Osteocyte (in vitro differentiated cells): ENCODE results near the gene ERGIC1. TPM values are rescaled to one million over a fixed set of nuclear protein-coding genes. Genes with fewer than 3 reads are reported as not detected.
A peak's percentile ranks its signal among the peaks of the same experiment; 100 is the strongest.

ENCODE experiments used
- DNase-seq: peaks from one replicate; pipeline ENCODE4 v3.0.0; 2021; ENCODE audit warnings: mixed read lengths; ENCODE audit not compliant: unreplicated experiment; ENCODE audit errors: extremely low spot score
- H3K27ac Mint-ChIP-seq: one replicate; pipeline ENCODE4 v1.8.0; 2021; ENCODE audit warnings: mild to moderate bottlenecking, mixed read lengths; ENCODE audit not compliant: unreplicated experiment
- H3K27me3 Mint-ChIP-seq: one replicate; pipeline ENCODE4 v1.8.0; 2021; ENCODE audit warnings: mixed read lengths; ENCODE audit not compliant: unreplicated experiment
- H3K36me3 Mint-ChIP-seq: one replicate; pipeline ENCODE4 v1.8.0; 2021; ENCODE audit warnings: mixed read lengths; ENCODE audit not compliant: unreplicated experiment
- H3K4me1 Mint-ChIP-seq: one replicate; pipeline ENCODE4 v1.8.0; 2021; ENCODE audit warnings: mixed read lengths; ENCODE audit not compliant: unreplicated experiment
- H3K4me3 Mint-ChIP-seq: one replicate; pipeline ENCODE4 v1.8.0; 2021; ENCODE audit warnings: mild to moderate bottlenecking, moderate library complexity, mixed read lengths; ENCODE audit not compliant: unreplicated experiment
- H3K9me3 Mint-ChIP-seq: one replicate; pipeline ENCODE4 v1.8.0; 2021; ENCODE audit warnings: mixed read lengths; ENCODE audit not compliant: unreplicated experiment
- CTCF ChIP-seq: fragments of 200-600 bp; sonication (generic); IDR thresholded peaks from 2 replicates; pipeline ENCODE4 v1.5.0; 2021; ENCODE audit warnings: antibody characterized with exemption, mild to moderate bottlenecking, moderate library complexity
- total RNA-seq: library from RNA; stranded (reverse); gene quantifications from 2 replicates; pipeline ENCODE4 v1.2.1, GENCODE V29; 2021

ERGIC1 gene
- total RNA-seq, 1 donor from 2014 or later, result 174 TPM

GRCh38 chr5:172908662-172909061, 74.6 kb downstream of the ERGIC1 start:
- H3K9me3 Mint-ChIP-seq, result no peaks in the 10 kb centered on the region
- H3K4me1 Mint-ChIP-seq, result peaks cover 65% of the 10 kb centered on the region
- H3K4me3 Mint-ChIP-seq, result no peak overlapping the region
- no peak for TF ChIP-seq CTCF
- no peaks in the 10 kb centered on the region for H3K27me3 Mint-ChIP-seq
- no peak overlapping the region for H3K27ac Mint-ChIP-seq
- DNase-seq, result no peak
- H3K36me3 Mint-ChIP-seq, result peaks cover 14% of the 10 kb centered on the region

GRCh38 chr5:172909931-172910502, 76.0 kb downstream of the ERGIC1 start:
- peaks cover 16% of the 10 kb centered on the region for H3K36me3 Mint-ChIP-seq
- no peak for TF ChIP-seq CTCF
- no peak for DNase-seq
- no peaks in the 10 kb centered on the region for H3K9me3 Mint-ChIP-seq
- peaks cover 52% of the 10 kb centered on the region for H3K4me1 Mint-ChIP-seq
- no peak overlapping the region for H3K4me3 Mint-ChIP-seq
- peak overlapping the region; percentile 48 for H3K27ac Mint-ChIP-seq
- no peaks in the 10 kb centered on the region for H3K27me3 Mint-ChIP-seq

- DNase-seq, result no peak
- H3K9me3 Mint-ChIP-seq, result no peaks in the 10 kb centered on the region
- H3K36me3 Mint-ChIP-seq, result peaks cover 22% of the 10 kb centered on the region
- peaks cover 42% of the 10 kb centered on the region for H3K4me1 Mint-ChIP-seq
- peak overlapping the region; percentile 88 for H3K27ac Mint-ChIP-seq
- no peaks in the 10 kb centered on the region for H3K27me3 Mint-ChIP-seq
- TF ChIP-seq CTCF, result peak; percentile 62
- H3K4me3 Mint-ChIP-seq, result no peak overlapping the region
Observed at GRCh38 chr5:172910828-172911627, 77.0 kb downstream of the ERGIC1 start.

GRCh38 chr5:172911628-172911880, 77.5 kb downstream of the ERGIC1 start:
- peak overlapping the region; percentile 88 for H3K27ac Mint-ChIP-seq
- no peaks in the 10 kb centered on the region for H3K27me3 Mint-ChIP-seq
- no peak for DNase-seq
- peaks cover 24% of the 10 kb centered on the region for H3K36me3 Mint-ChIP-seq
- H3K4me1 Mint-ChIP-seq, result peaks cover 36% of the 10 kb centered on the region
- H3K4me3 Mint-ChIP-seq, result no peak overlapping the region
- H3K9me3 Mint-ChIP-seq, result no peaks in the 10 kb centered on the region
- no peak for TF ChIP-seq CTCF

GRCh38 chr5:172911976-172912375, 77.9 kb downstream of the ERGIC1 start:
- no peaks in the 10 kb centered on the region for H3K9me3 Mint-ChIP-seq
- H3K4me1 Mint-ChIP-seq, result peaks cover 32% of the 10 kb centered on the region
- H3K4me3 Mint-ChIP-seq, result no peak overlapping the region
- H3K27ac Mint-ChIP-seq, result peak overlapping the region; percentile 78
- peaks cover 26% of the 10 kb centered on the region for H3K36me3 Mint-ChIP-seq
- H3K27me3 Mint-ChIP-seq, result no peaks in the 10 kb centered on the region
- no peak for TF ChIP-seq CTCF
- DNase-seq, result no peak
